Measurements from ENCODE around the gene AKAP8L.

AKAP8L gene

GRCh38 chr19:15448778-15449619 lies 30.2 kb upstream of the AKAP8L start:
- no peak for DNase-seq

- DNase-seq: no peak
Measured at GRCh38 chr19:15448044-15448777, 29.4 kb upstream of the AKAP8L start.

DNA sequence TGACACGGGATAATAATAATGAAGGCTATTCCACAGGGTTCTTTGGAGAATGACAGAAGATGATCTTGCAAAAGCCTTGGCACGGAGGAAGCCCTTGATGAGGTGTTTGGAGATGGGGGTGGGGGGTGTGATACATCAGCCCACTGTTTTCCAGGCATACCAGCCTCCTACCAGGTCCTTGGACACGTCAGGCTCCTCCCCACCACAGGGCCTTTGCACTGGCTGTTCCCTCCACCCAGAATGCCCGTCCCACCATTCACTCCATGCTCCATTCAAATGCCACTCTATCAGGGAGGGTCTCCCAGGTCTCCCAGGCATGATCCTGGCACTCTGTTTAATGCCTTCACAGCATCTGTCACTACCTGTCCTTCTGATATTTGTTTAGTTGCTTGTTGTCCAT lies 28.3 kb upstream of the AKAP8L start:
- no peak for DNase-seq

- no peak for DNase-seq
Measured at GRCh38 chr19:15445807-15446376, 27.1 kb upstream of the AKAP8L start.

GRCh38 chr19:15445227-15445605 lies 26.4 kb upstream of the AKAP8L start:
- no peak for DNase-seq

GRCh38 chr19:15444505-15445226 lies 25.9 kb upstream of the AKAP8L start:
- DNase-seq: no peak

- no peak for DNase-seq
Measured at GRCh38 chr19:15443838-15444237, 25.1 kb upstream of the AKAP8L start.

- DNase-seq: no peak
Measured at GRCh38 chr19:15443325-15443724, 24.5 kb upstream of the AKAP8L start.

GRCh38 chr19:15442142-15442920 lies 23.5 kb upstream of the AKAP8L start:
- no peak for DNase-seq

- no peak for DNase-seq
Measured at GRCh38 chr19:15441317-15441716, 22.5 kb upstream of the AKAP8L start.

GRCh38 chr19:15439821-15440641 lies 21.2 kb upstream of the AKAP8L start:
- DNase-seq: no peak

DNA sequence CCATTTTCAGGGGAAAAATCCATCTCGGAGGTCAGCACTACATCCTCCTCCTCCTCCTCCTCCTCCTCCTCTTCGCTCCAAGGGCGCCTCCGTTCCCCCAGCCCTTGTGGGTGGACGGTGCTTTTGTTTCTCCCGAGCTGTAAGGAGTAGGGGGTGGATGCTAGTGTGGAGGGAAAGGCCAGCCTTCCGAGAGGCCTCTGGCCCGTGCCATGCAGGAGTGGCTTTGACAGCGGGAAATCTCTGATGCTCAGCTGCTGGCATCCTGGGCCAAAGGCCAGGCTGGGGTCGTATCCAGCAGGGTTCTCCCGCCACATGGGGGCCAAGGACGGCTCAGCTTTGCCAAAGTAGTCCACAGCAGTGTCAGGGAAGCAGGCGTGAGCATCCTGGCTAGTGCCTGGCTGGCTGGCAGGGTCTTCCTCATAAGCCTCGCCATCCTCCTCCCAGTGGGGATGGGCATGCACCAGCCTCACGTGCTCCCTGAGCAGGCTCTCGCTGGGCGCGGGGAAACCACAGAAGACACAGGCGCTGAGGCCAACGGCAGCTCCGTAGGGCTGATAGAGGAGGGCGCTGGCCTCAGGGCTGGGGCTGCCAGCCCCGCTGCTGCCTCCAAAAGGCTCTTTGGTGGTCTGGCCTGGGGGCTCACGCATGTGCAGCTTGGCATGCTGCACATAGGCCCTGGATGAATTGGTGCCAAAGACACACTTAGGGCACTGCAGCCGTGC lies 20.5 kb upstream of the AKAP8L start:
- DNase-seq: no peak

- DNase-seq: no peak
Measured at GRCh38 chr19:15438577-15438976, 19.8 kb upstream of the AKAP8L start.

- DNase-seq: no peak
Measured at GRCh38 chr19:15438124-15438496, 19.3 kb upstream of the AKAP8L start.

DNA sequence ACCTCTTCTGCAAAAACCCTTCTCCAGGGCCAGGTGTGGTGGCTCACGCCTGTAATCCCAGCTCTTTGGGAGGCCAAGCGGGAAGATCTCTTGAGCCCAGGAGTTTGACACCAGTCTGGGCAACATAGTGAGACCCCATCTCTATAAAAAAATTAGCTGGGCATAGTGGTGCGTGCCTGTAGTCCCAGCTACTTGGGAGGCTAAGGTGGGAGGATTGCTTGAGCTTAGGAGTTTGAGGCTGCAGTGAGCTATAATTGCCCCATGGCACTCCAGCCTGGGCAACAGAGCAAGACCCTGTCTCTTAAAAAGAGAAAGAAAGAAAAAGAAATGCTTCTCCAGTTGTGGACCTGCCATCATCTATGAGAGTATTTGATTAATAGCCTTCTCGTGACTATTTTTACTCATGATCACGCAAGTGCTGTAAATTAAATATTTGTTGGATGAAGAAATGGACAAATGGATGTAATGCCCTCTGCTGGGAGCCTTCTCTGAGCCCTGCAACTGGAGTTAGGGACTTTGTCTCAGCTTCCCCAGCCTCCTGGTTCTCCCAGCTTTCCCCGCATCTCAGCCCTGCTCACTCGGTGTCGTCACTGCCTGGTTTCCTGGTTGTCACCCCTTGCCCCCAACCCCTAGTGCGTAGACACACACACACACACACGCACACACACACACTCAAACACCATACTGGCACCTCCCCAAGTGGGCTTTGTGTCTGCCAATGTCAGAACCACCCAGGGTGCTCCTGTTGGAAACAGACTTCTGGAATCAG lies 18.8 kb upstream of the AKAP8L start:
- DNase-seq: no peak

GRCh38 chr19:15436826-15437110 lies 18.0 kb upstream of the AKAP8L start:
- DNase-seq: no peak

DNA sequence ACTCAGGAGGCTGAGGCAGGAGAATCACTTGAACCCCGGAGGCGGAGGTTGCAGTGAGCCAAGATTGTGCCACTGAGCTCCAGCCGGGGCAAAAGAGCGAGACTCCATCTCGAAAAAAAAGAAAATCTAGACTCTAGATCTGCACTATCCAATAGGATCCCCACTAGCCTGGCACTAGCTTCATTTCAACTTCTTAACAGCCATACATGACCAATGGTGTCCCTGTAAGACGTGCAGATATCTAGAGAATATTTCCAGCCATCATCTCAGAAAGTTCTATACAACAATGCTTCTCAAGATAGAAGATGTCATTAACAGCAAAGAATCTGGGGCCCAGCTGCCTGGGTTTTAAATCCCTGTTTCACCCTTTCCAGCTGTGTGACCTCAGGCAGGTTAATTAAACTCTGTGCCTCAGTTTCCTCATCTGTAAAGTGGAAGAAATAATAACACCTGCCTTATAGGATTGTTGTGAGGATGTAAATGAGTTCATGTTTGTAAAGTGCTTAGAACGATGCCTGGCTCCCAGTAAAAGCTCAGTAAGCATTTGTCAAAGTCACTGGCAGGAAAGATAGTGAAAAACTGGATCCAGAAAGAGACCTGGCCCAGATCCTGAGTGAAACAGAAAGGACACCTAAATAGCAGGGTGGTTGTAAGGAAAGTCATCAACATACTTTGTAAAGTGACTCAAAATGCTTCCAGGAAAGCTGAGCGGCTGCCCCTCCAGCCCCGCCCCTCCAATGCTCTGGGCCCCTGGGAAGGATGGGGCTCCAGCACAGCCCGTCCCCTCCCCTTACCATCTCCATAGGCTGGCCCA lies 17.4 kb upstream of the AKAP8L start:
- no peak for DNase-seq

DNA sequence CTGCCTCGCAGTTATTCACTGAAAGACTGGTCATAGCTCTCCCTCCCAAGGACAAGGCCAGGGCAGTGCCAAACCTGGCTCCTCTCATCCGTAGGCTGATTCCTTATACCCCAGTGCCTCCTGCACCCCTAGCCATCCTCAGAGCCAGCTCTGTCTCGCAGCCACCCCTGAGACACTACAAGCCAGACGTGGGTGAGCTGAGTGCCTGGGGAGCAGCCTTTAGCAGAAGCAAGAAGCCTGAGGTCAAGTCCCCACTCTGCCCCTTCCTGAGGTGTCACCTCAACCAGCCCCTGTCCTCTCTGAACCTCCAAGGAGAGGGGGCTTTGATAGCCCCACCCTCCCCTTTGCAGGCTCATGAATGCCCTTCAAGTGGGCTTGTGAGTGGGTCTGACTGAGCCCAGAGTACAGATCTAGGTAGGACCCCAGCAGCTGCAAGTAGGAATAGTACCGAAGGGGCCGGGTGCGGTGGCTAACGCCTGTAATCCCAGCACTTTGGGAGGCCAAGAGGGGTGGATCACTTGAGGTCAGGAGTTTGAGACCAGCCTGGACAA lies 14.8 kb upstream of the AKAP8L start:
- DNase-seq: no peak
